Panc1 (cell line): ENCODE measurements around the gene DLG2. TPM values are rescaled to one million over a fixed set of nuclear protein-coding genes. Genes with fewer than 3 reads are reported as not detected.

Experiments
- ATAC-seq: fragments of 200-7000 bp; cut with Tn5 transposase; 2 replicates; pipeline ENCODE4 v1.9.1; 2020; ENCODE audit warnings: mild to moderate bottlenecking, moderate library complexity
- BruUV-seq: library from RNA; stranded (reverse); fragments of 400-500 nt; replicated peaks from 2 replicates; lab custom pipeline; 2021; lab: Mats Ljungman, UMichigan
- CTCF ChIA-PET: fragments of 300-600 bp; sonication (Branson Sonifier 250); formaldehyde crosslinking; loops from one replicate; lab custom pipeline; 2022; ENCODE audit warnings: antibody characterized with exemption; lab: Charles Lee
- POLR2A ChIA-PET: fragments of 300-600 bp; sonication (Branson Sonifier 250); formaldehyde crosslinking; loops from one replicate; lab custom pipeline; 2022; ENCODE audit warnings: antibody characterized with exemption; lab: Charles Lee
- DNase-seq: peaks from one replicate; pipeline ENCODE4 v3.0.0-alpha.2; 2010; ENCODE audit warnings: low read depth, low spot score
- H3K27ac ChIP-seq: 2 replicates; pipeline ENCODE4 v1.5.1; 2011; ENCODE audit warnings: mild to moderate bottlenecking, low read length, inconsistent platforms
- H3K27me3 ChIP-seq: fragments of 200-500 bp; sonication (Bioruptor generic); 2 replicates; pipeline ENCODE4 v1.6.0; 2014; ENCODE audit warnings: low read length, inconsistent platforms; ENCODE audit not compliant: control insufficient read depth, insufficient read depth
- H3K36me3 ChIP-seq: fragments of 200-500 bp; sonication (Bioruptor generic); 2 replicates; pipeline ENCODE4 v1.5.1; 2014; ENCODE audit warnings: inconsistent platforms, mild to moderate bottlenecking, low read length, moderate library complexity; ENCODE audit not compliant: control insufficient read depth, insufficient read depth
- H3K4me1 ChIP-seq: 2 replicates; pipeline ENCODE4 v1.5.1; 2011; ENCODE audit warnings: inconsistent platforms, mild to moderate bottlenecking, low read length, moderate library complexity; ENCODE audit not compliant: control insufficient read depth, insufficient read depth
- H3K4me3 ChIP-seq, 2 experiments: 2 replicates each; pipeline ENCODE4 v1.5.1; 2011 to 2012; ENCODE audit warnings: low read depth in 2 of 2, low read length in 2 of 2, mild to moderate bottlenecking in 2 of 2, inconsistent platforms in 1 of 2, moderate library complexity in 1 of 2
- H3K9me3 ChIP-seq: fragments of 200-500 bp; sonication (Bioruptor generic); 2 replicates; pipeline ENCODE4 v1.5.1; 2014; ENCODE audit warnings: low read depth, mild to moderate bottlenecking, inconsistent platforms, low read length, moderate library complexity; ENCODE audit not compliant: control insufficient read depth, insufficient read depth
- CTCF ChIP-seq: fragments of 450-650 bp; IDR thresholded peaks from 2 replicates; pipeline ENCODE4 v1.5.1; 2017; ENCODE audit warnings: mild to moderate bottlenecking
- POLR2AphosphoS5 ChIP-seq: IDR thresholded peaks from 2 replicates; pipeline ENCODE4 v1.6.1; 2012; ENCODE audit warnings: mild to moderate bottlenecking, low read depth, low read length, moderate library complexity
- REST ChIP-seq, 2 experiments: IDR thresholded peaks; 2 replicates each; pipeline ENCODE4 v1.6.1; 2011 to 2012; ENCODE audit warnings: low read depth in 2 of 2, control low read depth in 1 of 2, low read length in 1 of 2, mild to moderate bottlenecking in 1 of 2, moderate library complexity in 1 of 2; ENCODE audit not compliant: insufficient read depth in 1 of 2
- SIN3A ChIP-seq: IDR thresholded peaks from 2 replicates; pipeline ENCODE4 v1.6.1; 2012; ENCODE audit warnings: low read depth, mild to moderate bottlenecking, low read length, moderate library complexity, borderline replicate concordance; ENCODE audit not compliant: insufficient read depth
- TCF7L2 ChIP-seq: IDR thresholded peaks from 2 replicates; pipeline ENCODE4 v1.6.1; 2011; ENCODE audit warnings: mild to moderate bottlenecking, low read depth, low read length, inconsistent platforms
- in situ Hi-C: cut with HindIII; loops from 2 replicates; pipeline ENCODE4 v1.10.0; 2016; ENCODE audit warnings: low sequenced_read_pairs, low pct_unique_long_range_greater_than_20kb
- intact Hi-C: fragments of 100-400 bp; cut with micrococcal nuclease; formaldehyde crosslinking; loops from one replicate; pipeline ENCODE4 v1.10.0; 2022; ENCODE audit not compliant: unreplicated experiment
- total RNA-seq: library from RNA; stranded (reverse); gene quantifications from one replicate; pipeline ENCODE4 v1.2.1, GENCODE V29; 2021; ENCODE audit not compliant: unreplicated experiment

Gene DLG2
- total RNA-seq, 1 experiment from 2014 or later, result 4.2 TPM

- H3K9me3 ChIP-seq, result no peaks in the 10 kb centered on the region
- intact Hi-C loops (no loop called here), in situ Hi-C loops (no loop called here)
- H3K36me3 ChIP-seq, result no peaks in the 10 kb centered on the region
- ATAC-seq, result no peak
- no peaks in the 10 kb centered on the region for H3K27me3 ChIP-seq
- no peak for DNase-seq
- ChIA-PET POLR2A (interaction anchor here (0.5 kb wide), 1 partner anchor 412 kb away, joined by 3 read pairs; no protein-coding TSS in a partner anchor), CTCF (no interaction called here)
- H3K27ac ChIP-seq, result no peak overlapping the region
- no TSS peak for BruUV-seq
- no peaks in the 10 kb centered on the region for H3K4me1 ChIP-seq
- H3K4me3 ChIP-seq, result no peak overlapping the region
- TF ChIP-seq TCF7L2, result no peak
- no peak for TF ChIP-seq POLR2AphosphoS5
- no peak for TF ChIP-seq CTCF
- TF ChIP-seq SIN3A, result no peak
- TF ChIP-seq REST (IDR thresholded peaks at IDR 0.05; ENCODE audit: insufficient read depth in 1 of 2, low read depth in 2 of 2, low read length in 1 of 2), result no peak
These were observed 720.1 kb downstream of the DLG2 start for GRCh38 chr11:84906995-84907394.

GRCh38 chr11:84905411-84905810, 721.7 kb downstream of the DLG2 start:
- no peak overlapping the region for H3K4me3 ChIP-seq
- no peak overlapping the region for H3K27ac ChIP-seq
- no peaks in the 10 kb centered on the region for H3K4me1 ChIP-seq
- DNase-seq (no peak), ATAC-seq (no peak)
- no TSS peak for BruUV-seq
- TF ChIP-seq CTCF, result no peak
- TF ChIP-seq SIN3A, result no peak
- TF ChIP-seq POLR2AphosphoS5, result no peak
- no peak for TF ChIP-seq TCF7L2
- TF ChIP-seq REST (IDR thresholded peaks at IDR 0.05; ENCODE audit: insufficient read depth in 1 of 2, low read depth in 2 of 2, low read length in 1 of 2), result no peak
- H3K36me3 ChIP-seq, result no peaks in the 10 kb centered on the region
- CTCF ChIA-PET, result no interaction called here
- H3K27me3 ChIP-seq, result no peaks in the 10 kb centered on the region
- intact Hi-C loops (no loop called here), in situ Hi-C loops (no loop called here)
- H3K9me3 ChIP-seq, result no peaks in the 10 kb centered on the region
- POLR2A ChIA-PET, result no interaction called here
